Stimulated activated CD8-positive, alpha-beta memory T cell treated with anti-CD3 and anti-CD28 coated beads, Interleukin-2, amount 100 ng/mL, for 1 hour (primary cell): Measurements from ENCODE around the gene AKAP13.
"Not testable (repeated sequence)": the region's sequence is repeated elsewhere in the genome, so short reads cannot be mapped to it uniquely, and the experiment has no call there.

ENCODE experiments used
- DNase-seq, 2 donors: peaks; one replicate each; pipeline ENCODE4 v3.0.0-alpha.2; 2020; ENCODE audit warnings: low read depth in 2 of 2

Gene AKAP13

DNA sequence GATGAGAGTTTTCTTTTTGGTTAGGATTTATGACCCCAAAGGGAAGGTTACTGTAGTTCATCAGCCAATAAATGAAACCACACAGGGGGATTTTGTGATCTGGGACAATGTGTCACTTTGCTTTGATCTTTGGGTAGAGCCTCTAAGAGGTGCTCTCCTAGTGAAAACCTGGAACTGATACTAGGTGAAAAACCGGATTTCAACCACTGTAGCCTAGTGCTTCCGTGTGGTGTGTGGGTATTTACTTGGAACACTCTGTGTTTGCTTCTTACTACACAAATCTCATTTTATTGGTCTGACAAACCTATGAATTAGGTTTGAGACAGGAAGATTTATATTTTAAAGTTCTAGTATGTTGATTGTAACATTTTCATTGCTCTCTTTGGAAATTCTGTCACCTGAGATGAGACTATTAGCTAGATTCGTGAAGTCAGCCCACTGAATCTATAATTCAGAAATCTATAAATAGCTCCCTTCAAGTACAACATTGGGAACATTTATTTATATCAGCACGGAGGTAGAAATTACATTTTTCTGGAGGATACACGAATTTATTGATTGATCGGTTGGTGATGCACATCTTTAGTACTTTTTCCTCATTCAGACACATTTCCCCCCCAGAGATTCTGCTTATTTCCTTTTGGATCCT lies 119.8 kb downstream of the AKAP13 start:
- no peak for DNase-seq

DNA sequence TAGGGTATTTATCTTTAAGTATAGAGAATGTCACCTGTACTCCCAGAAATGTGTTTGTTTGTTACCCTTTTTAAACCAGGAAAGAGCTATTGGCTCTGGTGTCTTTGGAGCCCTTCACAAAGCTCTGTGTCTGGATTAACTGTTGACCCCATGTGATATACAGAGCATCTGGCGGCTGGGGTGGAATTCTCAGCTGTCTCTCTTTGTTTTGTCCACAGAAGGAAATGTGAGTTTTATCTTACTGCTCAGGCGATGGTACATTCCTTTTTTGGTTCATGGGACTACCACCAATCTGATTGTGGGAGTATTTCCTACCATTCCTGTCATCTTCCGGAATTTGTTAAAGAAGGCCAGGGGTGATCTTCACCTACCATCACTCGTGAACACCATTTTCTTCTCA lies 120.3 kb downstream of the AKAP13 start:
- DNase-seq: no peak

DNA sequence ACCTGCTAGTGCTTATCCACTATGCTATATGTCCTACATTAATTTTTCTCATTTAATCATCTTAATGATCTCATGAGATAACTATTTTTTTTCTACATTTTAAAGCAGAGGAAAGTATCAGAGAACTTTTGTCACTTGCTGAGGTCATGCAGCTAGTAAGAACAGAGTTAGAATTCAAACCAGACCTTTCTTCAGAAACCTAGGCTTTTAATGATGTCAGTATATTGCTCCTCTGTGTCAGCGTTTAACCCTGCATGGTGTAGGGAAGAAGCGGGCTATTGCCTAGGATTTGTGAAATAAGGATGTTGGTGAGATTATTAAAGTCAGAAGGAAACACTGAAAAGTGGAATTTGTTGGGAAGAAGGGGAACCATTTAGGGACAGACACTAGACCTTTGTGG lies 121.2 kb downstream of the AKAP13 start:
- DNase-seq: no peak

DNA sequence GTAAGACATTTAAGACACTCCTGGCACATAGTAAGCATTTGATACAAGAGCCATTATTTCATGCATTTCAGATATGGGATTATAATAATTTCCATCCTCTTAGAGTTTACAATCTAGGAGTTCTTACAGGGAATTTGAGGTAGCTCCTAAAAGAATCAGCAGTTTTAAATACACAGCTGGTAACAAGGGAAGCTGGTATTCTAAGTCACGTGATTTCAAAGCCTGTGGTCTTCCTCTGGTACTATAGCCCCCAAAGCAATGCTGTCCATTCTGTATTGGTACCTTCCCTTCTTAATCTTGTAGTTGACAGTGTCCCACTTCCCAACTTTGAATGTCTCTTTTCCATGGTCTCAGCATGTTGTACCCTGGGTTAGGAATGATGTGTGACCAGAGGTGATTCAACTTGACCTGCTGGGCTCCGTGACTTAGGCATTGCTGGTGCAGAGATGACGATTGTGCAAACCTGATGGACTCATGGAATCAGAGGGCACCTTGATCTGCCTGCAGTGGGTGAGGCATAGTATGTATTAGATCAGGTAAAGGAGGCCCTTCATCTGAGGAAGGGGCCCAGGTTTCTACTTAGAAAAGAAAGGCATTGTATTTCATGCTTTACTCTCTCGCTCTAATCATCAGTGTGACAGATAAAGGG lies 122.9 kb downstream of the AKAP13 start:
- no peak for DNase-seq

DNA sequence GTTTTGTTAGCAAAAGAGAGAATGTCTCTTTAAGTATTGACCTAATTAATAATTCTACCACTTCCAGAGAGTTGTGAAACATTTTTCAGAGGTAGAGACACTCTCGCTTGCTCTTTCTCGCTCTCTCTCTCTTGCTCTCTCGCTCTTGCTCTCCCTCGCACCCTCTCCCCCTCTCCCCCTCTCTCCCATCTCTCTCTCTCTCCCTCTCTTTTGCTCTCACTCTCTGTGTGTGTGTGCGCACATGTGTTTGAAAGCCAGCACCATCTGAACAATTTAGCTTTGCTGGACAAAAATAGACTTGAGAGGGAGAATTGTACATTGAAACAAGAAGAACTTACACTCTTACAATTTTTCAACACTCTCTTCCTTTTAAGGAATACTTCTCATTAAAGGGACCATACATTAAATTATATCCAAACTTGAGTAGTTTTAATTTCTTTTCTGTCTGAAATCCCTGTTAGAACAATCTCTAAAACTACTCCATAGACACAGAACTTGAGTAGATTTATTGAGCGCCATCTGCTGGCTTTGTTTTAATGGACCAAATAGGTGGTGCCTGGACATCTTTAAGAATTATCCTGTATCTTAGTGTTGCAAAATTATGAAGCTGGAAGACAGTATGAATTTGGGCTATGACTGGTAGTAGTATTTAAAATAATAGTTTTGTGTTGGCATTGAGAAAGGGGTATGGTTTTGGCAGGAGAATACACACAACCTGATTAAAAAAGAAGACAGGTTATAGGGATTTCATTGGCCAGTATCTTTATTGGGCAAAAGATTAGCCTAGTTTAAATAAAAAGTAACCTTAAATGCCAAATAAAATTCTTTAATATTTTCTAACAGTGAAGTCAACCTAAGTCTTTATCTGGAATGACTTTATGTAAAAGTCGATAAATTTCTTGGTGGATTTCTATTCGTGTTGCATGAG lies 124.6 kb downstream of the AKAP13 start:
- peak in 1 of 2 donors; percentile 11 for DNase-seq

DNA sequence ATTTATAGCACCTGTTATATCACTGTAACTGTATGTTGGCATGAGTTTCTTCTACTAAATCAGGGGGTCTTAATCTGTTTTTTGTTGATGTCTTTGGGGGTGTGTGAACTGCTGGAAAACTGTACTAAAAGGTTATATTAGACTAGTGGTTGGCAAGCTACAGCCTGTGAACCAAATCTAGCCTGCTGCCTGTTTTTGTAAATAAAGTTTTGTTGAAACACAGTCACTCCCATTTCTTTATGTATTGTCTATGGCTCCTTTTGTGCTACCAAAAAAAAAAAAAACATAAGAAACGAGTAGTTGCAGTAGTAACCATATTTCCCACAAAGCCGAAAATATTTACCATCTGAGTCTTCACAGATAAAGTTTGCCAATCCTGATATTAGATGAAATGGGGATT lies 126.7 kb downstream of the AKAP13 start:
- DNase-seq: no peak

DNA sequence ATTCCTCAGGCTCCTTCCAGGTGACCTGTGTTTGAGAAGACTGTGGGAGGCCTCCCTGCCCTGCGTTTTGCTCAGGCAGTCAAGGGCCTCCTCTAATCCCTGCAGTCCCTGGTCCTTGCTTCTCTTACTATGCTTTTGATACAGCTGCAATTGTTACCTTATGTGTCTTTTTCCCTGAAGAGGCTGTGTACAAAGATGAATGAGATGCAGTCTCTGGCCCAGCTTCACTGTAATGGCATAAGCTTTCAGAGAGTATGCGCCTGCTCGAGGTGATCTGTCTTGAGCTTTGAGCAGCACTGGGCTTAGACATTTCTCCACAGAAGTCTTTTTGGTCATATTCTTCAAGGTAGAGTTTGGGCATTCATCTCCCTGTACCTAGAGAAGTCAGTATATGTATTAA lies 129.6 kb downstream of the AKAP13 start:
- no peak for DNase-seq

DNA sequence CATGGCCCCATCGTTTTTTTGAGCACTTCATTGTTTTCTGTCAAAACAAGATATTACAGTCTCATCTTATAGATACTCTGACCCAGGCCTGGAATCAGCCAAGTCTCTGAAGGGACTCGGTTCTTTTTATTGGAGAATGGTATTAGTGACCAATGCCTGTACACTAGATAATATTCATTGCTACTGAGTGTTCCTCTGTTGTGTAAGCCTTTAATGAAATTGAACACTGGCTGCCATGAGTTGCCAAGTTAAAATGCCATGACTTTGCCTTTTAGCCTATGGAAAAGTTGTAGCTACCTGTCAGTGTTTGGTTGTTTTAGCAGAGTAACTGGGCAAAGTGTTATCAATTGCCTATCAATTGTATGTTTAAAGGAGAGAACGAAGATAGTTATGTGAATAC lies 134.0 kb downstream of the AKAP13 start:
- no peak for DNase-seq

DNA sequence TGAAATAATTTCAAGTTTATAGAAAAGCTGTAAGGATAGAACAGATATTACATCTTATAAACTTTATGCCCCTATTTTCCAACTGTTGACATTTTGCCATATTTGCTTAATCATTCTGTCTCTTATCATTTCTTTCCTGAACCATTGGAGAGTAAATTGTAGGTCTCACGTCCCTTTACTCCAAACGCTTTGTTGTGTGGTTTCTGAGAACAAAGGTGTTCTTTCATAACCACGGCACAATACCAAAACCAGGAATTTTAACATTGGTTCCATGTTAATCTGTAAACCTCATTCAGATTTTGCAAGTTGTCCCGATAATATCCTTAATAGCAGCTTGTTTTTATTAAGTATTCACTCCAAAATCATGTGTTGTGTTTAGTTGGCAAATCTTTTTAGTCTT lies 134.8 kb downstream of the AKAP13 start:
- DNase-seq: no peak

DNA sequence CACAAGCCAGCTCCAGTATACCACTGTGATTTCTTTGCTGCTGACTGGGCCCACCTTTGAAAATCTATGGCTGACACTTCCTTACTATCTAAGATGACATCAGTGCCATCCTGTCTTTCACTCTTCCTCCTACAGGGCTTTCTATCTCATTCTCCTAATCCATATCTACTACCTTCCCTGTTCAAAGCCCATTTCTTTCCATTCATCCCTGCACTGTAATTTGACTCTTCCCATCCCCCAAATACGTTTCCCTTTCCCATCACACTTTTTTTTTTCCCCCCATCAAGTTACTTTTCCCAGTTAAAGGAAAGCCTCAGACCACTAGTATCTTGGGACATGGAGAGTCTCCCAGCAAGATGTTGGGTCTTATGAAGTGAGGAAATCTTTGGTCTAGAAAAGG lies 136.7 kb downstream of the AKAP13 start:
- DNase-seq: no peak

DNA sequence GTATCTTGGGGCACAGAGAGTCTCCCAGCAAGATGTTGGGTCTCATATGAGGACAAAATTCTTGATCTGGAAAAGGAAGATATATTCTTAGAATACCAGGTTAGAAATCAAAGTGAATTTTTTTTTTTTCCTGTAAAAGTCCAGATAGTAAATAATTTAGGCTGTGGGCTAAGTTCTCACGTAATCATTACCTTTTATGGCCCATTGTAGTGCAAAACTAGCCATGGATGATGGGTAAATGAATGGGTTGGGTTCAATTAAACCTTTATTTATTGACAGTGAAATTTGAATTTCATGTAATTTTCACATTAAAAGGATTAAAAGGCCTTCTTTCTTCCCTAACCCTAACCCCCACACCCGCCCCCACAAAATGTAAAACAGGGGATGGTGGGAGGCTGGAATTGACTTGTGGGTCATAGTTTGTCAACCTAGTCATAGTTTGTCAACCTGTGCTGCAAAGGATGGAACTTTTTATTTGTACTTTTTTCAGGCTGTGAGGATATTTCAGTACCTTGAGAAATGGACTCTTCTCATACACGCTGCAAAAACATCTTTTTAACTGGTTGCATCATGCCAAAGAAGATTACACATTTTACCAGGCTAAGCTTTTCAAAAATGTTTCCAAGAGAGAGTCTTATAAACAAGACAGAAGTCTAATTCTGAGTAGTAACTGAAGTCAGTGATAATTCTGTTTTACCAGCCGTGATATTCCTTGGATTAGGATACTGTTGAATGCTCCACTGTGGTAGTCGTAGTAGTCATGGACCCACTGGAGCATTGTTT lies 138.8 kb downstream of the AKAP13 start:
- DNase-seq: no peak

DNA sequence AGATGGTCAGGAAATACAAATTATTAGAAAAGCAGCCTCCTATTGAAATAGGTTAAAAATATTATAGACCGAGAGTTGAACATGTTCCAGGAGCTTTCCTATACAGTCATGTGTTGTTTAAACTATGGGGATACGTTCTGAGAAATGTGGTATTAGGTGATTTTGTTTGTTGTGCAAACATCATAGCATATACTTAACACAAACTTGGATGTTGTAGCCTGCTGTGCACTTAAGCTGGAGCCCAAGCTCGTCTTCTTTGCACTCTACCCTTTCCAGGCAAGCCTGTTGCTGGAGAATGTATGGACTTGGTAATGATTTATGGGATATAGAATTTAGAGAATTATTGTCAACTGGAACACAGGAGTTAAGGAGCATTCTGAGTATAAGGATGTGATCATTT lies 140.2 kb downstream of the AKAP13 start:
- DNase-seq: no peak

DNA sequence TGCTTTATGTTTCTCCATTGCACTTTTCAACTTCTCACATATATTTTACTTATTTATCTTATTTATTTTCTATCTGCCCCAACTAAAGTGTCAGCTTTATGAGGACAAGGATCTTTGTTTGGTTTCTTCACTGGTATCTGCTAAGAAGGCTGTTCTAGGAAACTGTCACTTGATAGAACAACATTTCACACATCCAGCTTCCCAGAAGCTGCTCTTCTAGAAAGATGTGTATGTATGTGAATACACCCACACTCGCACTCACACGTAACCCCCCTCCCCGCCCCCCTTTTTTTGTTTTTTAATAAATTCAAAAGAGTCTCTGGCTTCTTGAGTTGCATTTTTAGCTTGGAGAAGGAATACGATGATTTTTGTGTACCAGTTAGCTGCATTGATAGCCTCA lies 143.1 kb downstream of the AKAP13 start:
- DNase-seq: no peak

DNA sequence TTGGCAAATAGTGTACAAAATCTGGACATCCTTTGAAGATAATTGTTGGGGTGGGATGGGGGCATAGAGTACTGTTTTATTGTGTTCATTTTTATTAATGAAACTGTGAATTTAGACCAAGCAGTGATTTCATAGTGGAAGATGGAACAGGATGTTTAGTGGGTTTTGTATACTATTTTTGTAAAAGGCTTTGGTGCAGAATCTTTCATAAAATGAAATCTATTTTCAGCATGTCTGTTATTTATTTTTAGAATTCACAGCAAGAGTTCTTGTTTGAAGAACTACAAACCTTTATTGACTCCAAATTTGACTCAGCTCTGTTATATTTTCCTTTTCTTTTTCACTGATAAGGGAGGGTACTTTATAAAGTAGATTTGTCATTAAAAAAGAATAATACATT lies 145.4 kb downstream of the AKAP13 start:
- no peak for DNase-seq

DNA sequence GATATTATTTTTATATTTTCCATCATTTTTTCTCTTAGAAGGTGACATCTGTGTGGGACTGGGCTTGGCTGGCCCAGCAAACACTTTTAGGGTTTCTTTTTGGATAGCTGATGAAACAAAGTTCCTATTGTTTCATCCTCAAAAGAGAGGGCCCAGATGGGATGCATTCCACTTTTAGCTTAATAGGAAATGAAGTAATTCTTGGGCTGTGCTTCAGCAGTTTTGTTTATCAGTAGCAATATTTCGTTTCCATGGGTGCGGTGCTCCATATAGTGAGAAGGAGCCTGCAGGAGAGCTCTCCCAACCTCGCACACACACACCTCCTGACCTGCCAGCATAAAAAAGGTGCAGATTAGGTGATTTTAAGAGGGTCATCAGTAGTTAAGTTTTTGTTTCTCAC lies 147.5 kb downstream of the AKAP13 start:
- no peak for DNase-seq

DNA sequence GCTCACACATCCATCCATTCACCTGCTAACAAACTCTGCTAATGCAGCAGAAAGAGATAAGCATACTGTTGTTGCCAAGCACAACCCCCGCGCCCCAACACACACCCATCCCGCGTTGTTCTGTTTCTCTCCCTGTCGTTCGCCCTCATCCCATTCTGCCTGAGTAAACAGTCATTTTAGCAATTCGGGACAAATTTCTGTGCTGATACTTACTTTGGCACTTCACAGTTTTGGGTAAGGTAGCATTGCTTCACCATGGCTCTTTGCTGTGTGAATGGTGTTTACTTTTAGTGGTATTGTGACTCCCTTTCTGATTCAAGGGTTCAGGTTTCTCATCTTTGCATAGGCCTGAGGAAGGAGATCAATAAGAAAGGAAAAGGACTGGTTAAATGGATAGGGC lies 149.7 kb downstream of the AKAP13 start:
- DNase-seq: no peak

DNA sequence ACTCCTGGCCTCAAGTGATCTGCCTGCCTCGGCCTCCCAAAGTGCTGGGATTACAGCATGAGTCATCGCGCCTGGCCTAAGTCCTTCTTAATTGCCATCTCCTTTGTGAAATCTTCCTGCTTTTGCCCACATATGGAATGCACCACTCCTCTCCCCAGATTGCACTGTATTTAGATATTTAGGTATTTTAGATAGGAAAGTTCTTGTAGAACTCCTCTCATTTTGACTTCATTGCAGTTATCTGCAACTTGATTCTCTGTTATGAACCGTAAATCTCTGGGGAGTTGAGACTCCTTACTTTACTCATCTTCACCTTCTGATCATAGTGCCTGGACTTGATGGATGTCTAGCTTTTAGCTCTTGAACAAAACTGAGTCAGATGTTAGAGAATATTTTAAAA lies 150.7 kb downstream of the AKAP13 start:
- DNase-seq: no peak

DNA sequence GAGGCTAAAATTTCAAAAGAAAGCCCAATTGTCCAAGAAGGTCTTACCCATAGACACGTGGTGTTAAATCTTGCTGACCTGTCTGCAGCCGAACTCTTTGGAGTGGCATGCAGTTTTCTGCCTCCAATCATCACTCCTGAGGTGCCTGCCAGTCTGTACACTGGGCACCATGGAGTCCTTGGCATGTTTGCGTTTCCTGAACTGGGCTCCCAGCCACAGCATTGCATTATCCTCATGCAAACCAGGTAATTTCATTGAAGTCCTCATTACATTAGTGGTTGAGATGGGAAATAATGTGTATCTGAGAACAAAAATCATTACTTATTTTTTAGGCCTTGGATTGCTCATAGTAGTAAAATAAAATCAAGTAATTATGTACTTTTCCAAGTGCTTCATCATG lies 152.3 kb downstream of the AKAP13 start:
- DNase-seq: no peak

DNA sequence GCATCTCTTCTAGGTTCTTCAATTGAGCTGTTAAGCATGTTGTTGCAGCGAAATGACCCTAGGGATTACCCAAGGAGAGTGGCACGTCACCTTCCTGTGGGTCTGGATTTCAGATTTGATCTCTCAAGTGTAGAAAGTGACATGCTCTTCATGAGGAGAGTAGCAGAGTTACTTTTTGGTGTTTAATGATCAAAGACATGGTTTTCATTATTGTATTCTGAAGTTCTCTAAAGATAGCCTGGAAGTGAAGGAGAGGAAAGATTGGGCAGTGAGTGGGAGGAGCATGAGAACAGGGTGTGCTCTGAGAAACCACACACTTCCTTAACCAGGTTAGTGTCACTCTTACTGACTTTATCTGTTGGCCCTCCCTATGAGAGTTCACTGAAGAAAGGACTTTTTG lies 153.6 kb downstream of the AKAP13 start:
- no peak for DNase-seq

DNA sequence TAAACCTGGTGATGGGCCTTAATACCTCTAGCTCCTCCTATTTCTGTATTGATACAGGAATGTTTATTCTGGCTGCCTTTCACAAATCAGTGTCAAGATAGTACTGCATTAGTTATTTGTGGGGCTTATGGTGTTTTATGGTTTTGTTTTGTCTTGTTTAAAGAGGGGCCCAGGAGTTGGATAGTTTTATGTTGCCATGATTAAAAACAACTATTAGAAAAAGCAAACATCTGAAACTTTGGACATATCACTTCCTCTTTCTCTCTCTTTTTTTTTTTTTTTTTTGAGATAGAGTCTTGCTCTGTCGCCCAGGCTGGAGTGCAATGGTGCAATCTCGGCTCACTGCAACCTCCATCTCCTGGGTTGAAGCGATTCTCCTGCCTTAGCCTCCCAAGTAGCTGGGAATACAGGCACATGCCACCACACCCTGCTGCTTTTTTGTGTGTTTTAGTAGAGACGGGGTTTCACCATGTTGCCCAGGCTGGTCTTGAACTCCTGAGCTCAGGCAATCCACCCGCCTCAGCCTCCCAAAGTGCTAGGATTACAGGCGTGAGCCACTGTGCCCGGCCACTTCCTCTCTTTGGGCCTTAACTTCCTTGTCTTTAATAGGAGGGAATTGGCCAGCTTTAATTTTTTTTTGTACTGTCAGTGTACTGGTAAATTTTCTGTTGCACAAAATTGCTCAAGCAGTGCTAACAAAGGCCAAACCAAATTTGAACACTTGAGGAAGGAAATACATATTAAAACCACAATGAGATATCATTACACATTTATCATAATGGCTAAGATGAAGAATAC lies 155.3 kb downstream of the AKAP13 start:
- not testable (repeated sequence) for DNase-seq

DNA sequence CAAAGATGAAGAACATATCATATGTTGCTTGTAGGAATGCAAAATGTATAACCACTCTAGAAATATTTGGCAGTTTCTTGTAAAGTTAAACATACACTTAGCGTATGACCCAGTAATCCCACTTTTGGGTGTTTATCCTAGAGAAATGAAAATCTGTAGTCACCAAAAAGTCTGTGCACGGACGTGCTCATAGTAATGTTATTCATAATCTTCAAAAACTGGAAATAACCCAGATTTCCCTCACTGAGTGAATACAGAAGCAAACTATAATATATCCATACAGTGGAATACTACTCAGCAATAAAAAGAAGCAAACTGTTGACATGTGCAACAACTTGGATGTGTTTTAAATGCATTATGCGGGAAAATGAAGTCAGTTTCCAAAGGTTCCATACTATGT lies 155.9 kb downstream of the AKAP13 start:
- no peak for DNase-seq
